ENCODE measurements around the gene HOXA3.

- TF ChIP-seq CTCF (IDR thresholded peaks at IDR 0.05) (peak; percentile 61 to 70 (median 66)), POLR2A (IDR thresholded peaks at IDR 0.05; ENCODE audit: low read depth) (no peak)
Observed at GRCh38 chr7:27196287-27196767, 43.9 kb upstream of the HOXA3 start.

All from esophagus muscularis mucosa (tissue), 3 donors.